Liver (tissue), 3 donors: ENCODE data around the gene HDLBP.

Experiments used
- GABPA ChIP-seq, 2 donors: IDR thresholded peaks in 1 of 2; conservative IDR thresholded peaks in 1 of 2; 2 replicates each; pipeline ENCODE4 v1.6.1; 2016; ENCODE audit warnings: antibody characterized with exemption in 2 of 2, mild to moderate bottlenecking in 1 of 2, moderate library complexity in 1 of 2
- RAD21 ChIP-seq, 2 donors: IDR thresholded peaks; 2 replicates each; pipeline ENCODE4 v1.6.1; 2016; ENCODE audit warnings: antibody characterized with exemption in 2 of 2, mild to moderate bottlenecking in 2 of 2
- SP1 ChIP-seq: IDR thresholded peaks from 2 replicates; pipeline ENCODE4 v1.6.1; 2018; ENCODE audit warnings: antibody characterized with exemption, mild to moderate bottlenecking
- TAF1 ChIP-seq: conservative IDR thresholded peaks from 2 replicates; pipeline ENCODE4 v1.6.1; 2016; ENCODE audit warnings: antibody characterized with exemption, mild to moderate bottlenecking
- YY1 ChIP-seq: IDR thresholded peaks from 2 replicates; pipeline ENCODE4 v1.6.1; 2016; ENCODE audit warnings: antibody characterized with exemption, mild to moderate bottlenecking
- TF ChIP-seq, protein P1 (sequence below): fragments of 150-350 bp; IDR thresholded peaks from 2 replicates; pipeline ENCODE4 v1.5.1; 2017; ENCODE audit warnings: improper control_type of control experiment, low read depth, low read length; ENCODE audit not compliant: missing input control
- TF ChIP-seq, protein P2 (sequence below): IDR thresholded peaks from 2 replicates; pipeline ENCODE4 v1.6.1; 2016; ENCODE audit warnings: antibody characterized with exemption
- TF ChIP-seq, protein P3 (sequence below): IDR thresholded peaks from 2 replicates; pipeline ENCODE4 v1.6.1; 2016; ENCODE audit warnings: antibody characterized with exemption
- TF ChIP-seq, protein P4 (sequence below): IDR thresholded peaks from 2 replicates; pipeline ENCODE4 v1.6.1; 2016; ENCODE audit warnings: antibody characterized with exemption
- TF ChIP-seq, protein P5 (sequence below): IDR thresholded peaks from 2 replicates; pipeline ENCODE4 v1.6.1; 2016; ENCODE audit warnings: antibody characterized with exemption, mild to moderate bottlenecking
- donor health status: healthy.
- donor health status: healthy.

DNA sequence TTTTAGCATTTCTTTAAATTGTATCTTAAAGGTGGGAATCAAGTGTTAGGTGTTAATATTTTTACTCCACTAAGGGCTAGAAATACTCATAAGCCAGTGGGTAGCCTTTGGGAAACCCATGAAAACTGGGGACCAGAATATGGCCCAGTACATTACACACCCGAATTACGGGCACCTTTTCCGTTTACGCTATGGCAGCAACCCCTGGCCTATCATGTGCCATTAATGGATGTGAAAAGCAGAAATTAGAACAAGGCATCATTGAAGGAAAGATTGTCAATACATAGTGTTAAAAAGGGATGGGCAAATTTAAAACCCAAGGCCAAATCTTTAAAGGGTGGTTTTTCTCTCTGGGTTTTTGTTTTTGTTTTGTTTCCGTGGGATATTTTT is 41.4 kb upstream of the HDLBP start:
- TF ChIP-seq, protein P1, sequence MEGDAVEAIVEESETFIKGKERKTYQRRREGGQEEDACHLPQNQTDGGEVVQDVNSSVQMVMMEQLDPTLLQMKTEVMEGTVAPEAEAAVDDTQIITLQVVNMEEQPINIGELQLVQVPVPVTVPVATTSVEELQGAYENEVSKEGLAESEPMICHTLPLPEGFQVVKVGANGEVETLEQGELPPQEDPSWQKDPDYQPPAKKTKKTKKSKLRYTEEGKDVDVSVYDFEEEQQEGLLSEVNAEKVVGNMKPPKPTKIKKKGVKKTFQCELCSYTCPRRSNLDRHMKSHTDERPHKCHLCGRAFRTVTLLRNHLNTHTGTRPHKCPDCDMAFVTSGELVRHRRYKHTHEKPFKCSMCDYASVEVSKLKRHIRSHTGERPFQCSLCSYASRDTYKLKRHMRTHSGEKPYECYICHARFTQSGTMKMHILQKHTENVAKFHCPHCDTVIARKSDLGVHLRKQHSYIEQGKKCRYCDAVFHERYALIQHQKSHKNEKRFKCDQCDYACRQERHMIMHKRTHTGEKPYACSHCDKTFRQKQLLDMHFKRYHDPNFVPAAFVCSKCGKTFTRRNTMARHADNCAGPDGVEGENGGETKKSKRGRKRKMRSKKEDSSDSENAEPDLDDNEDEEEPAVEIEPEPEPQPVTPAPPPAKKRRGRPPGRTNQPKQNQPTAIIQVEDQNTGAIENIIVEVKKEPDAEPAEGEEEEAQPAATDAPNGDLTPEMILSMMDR, result no peak
- TF ChIP-seq, protein P2, sequence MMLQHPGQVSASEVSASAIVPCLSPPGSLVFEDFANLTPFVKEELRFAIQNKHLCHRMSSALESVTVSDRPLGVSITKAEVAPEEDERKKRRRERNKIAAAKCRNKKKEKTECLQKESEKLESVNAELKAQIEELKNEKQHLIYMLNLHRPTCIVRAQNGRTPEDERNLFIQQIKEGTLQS, result no peak
- TF ChIP-seq RAD21 (IDR thresholded peaks at IDR 0.05) (no peak), TAF1 (no peak), YY1 (no peak), SP1 (no peak), GABPA (IDR thresholded peaks at IDR 0.05 in 1 of 2, conservative IDR thresholded peaks at IDR 0.05 in 1 of 2) (no peak)
- TF ChIP-seq, protein P3, sequence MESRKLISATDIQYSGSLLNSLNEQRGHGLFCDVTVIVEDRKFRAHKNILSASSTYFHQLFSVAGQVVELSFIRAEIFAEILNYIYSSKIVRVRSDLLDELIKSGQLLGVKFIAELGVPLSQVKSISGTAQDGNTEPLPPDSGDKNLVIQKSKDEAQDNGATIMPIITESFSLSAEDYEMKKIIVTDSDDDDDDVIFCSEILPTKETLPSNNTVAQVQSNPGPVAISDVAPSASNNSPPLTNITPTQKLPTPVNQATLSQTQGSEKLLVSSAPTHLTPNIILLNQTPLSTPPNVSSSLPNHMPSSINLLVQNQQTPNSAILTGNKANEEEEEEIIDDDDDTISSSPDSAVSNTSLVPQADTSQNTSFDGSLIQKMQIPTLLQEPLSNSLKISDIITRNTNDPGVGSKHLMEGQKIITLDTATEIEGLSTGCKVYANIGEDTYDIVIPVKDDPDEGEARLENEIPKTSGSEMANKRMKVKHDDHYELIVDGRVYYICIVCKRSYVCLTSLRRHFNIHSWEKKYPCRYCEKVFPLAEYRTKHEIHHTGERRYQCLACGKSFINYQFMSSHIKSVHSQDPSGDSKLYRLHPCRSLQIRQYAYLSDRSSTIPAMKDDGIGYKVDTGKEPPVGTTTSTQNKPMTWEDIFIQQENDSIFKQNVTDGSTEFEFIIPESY, result no peak
- TF ChIP-seq, protein P4, sequence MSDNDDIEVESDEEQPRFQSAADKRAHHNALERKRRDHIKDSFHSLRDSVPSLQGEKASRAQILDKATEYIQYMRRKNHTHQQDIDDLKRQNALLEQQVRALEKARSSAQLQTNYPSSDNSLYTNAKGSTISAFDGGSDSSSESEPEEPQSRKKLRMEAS, result no peak
- TF ChIP-seq, protein P5, sequence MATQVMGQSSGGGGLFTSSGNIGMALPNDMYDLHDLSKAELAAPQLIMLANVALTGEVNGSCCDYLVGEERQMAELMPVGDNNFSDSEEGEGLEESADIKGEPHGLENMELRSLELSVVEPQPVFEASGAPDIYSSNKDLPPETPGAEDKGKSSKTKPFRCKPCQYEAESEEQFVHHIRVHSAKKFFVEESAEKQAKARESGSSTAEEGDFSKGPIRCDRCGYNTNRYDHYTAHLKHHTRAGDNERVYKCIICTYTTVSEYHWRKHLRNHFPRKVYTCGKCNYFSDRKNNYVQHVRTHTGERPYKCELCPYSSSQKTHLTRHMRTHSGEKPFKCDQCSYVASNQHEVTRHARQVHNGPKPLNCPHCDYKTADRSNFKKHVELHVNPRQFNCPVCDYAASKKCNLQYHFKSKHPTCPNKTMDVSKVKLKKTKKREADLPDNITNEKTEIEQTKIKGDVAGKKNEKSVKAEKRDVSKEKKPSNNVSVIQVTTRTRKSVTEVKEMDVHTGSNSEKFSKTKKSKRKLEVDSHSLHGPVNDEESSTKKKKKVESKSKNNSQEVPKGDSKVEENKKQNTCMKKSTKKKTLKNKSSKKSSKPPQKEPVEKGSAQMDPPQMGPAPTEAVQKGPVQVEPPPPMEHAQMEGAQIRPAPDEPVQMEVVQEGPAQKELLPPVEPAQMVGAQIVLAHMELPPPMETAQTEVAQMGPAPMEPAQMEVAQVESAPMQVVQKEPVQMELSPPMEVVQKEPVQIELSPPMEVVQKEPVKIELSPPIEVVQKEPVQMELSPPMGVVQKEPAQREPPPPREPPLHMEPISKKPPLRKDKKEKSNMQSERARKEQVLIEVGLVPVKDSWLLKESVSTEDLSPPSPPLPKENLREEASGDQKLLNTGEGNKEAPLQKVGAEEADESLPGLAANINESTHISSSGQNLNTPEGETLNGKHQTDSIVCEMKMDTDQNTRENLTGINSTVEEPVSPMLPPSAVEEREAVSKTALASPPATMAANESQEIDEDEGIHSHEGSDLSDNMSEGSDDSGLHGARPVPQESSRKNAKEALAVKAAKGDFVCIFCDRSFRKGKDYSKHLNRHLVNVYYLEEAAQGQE, result no peak
